Renal pelvis (tissue), 12 donors: ENCODE results near the gene POU3F1. TPM values are rescaled to one million over a fixed set of nuclear protein-coding genes. Genes with fewer than 3 reads are reported as not detected.

Experiments
- DNase-seq: peaks from one replicate; pipeline ENCODE4 v3.0.0-alpha.2; 2013
- long read RNA-seq, 16 experiments: transcript quantifications; one replicate each; lab custom pipeline, GENCODE V29; 2026
- polyA plus RNA-seq, 3 donors: library from polyadenylated mRNA; unstranded; fragments of 120-200 nt; gene quantifications; one replicate each; pipeline ENCODE4 v1.2.1, GENCODE V29; 2013; ENCODE audit not compliant: insufficient read length in 3 of 3

POU3F1 gene
- polyA plus RNA-seq, result 1 to 10 TPM in 2 of 3 donors, under 1 TPM in 1; 0.71 to 1.7 (median 1.0) TPM
- long read RNA-seq, donor 1, result 0 reads
- long read RNA-seq, donor 2, partial matches to known transcripts, result 0 of 1 reads
- long read RNA-seq, donor 2, other reads (novel, unspliced or antisense), result 0 of 1 reads
- long read RNA-seq, donor 3, partial matches to known transcripts, result 0 of 2 reads
- long read RNA-seq, donor 3, other reads (novel, unspliced or antisense), result 0 of 2 reads
- long read RNA-seq, donor 4, transcript POU3F1-201 (1 exons, 2,184 nt), result major isoform, 5 of 5 reads
- long read RNA-seq, donor 4, partial matches to known transcripts, result 0 of 5 reads
- long read RNA-seq, donor 4, other reads (novel, unspliced or antisense), result 0 of 5 reads
- long read RNA-seq, donor 5, partial matches to known transcripts, result 0 of 3 reads
- long read RNA-seq, donor 5, other reads (novel, unspliced or antisense), result 0 of 3 reads
- long read RNA-seq, donor 6, partial matches to known transcripts, result 0 of 1 reads
- long read RNA-seq, donor 6, other reads (novel, unspliced or antisense), result 0 of 1 reads
- long read RNA-seq, donor 7, partial matches to known transcripts, result 0 of 2 reads
- long read RNA-seq, donor 7, other reads (novel, unspliced or antisense), result 0 of 2 reads
- long read RNA-seq, donor 8, partial matches to known transcripts, result 0 of 1 reads
- long read RNA-seq, donor 8, other reads (novel, unspliced or antisense), result 0 of 1 reads
- long read RNA-seq, donor 9, partial matches to known transcripts, result 0 of 2 reads
- long read RNA-seq, donor 9, other reads (novel, unspliced or antisense), result 0 of 2 reads
- long read RNA-seq, donor 10, partial matches to known transcripts, result 0 of 3 reads
- long read RNA-seq, donor 10, other reads (novel, unspliced or antisense), result 0 of 3 reads
- long read RNA-seq, donor 11, partial matches to known transcripts, result 0 of 4 reads
- long read RNA-seq, donor 11, other reads (novel, unspliced or antisense), result 0 of 4 reads
- long read RNA-seq, donor 12, partial matches to known transcripts, result 0 of 3 reads
- long read RNA-seq, donor 12, other reads (novel, unspliced or antisense), result 0 of 3 reads
- long read RNA-seq, donor 13, result 0 reads
- long read RNA-seq, donor 14, result 0 reads
- long read RNA-seq, donor 15, partial matches to known transcripts, result 0 of 1 reads
- long read RNA-seq, donor 15, other reads (novel, unspliced or antisense), result 0 of 1 reads
- long read RNA-seq, donor 16, partial matches to known transcripts, result 0 of 2 reads
- long read RNA-seq, donor 16, other reads (novel, unspliced or antisense), result 0 of 2 reads

- DNase-seq, result no peak
Measured at GRCh38 chr1:38046333-38046883, at the start of gene POU3F1. TSS of gene POU3F1 (minus strand) at chr1:38046793. CDS start at chr1:38046743, 50 bp downstream.

- DNase-seq, result no peak
Measured at GRCh38 chr1:38095454-38095931, 48.9 kb upstream of the POU3F1 start.

GRCh38 chr1:38094711-38095290 is 48.2 kb upstream of the POU3F1 start:
- no peak for DNase-seq

- DNase-seq, result no peak
Measured at GRCh38 chr1:38093569-38094520, 47.3 kb upstream of the POU3F1 start.

- no peak for DNase-seq
Measured at GRCh38 chr1:38092256-38092655, 45.7 kb upstream of the POU3F1 start.

GRCh38 chr1:38090796-38091195 is 44.2 kb upstream of the POU3F1 start:
- DNase-seq, result no peak

GRCh38 chr1:38089712-38090360 is 43.2 kb upstream of the POU3F1 start:
- DNase-seq, result no peak

GRCh38 chr1:38088791-38089190 is 42.2 kb upstream of the POU3F1 start:
- no peak for DNase-seq

GRCh38 chr1:38088366-38088765 is 41.8 kb upstream of the POU3F1 start:
- DNase-seq, result no peak

GRCh38 chr1:38087676-38088075 is 41.1 kb upstream of the POU3F1 start:
- DNase-seq, result no peak

- no peak for DNase-seq
Measured at GRCh38 chr1:38085666-38086330, 39.2 kb upstream of the POU3F1 start.

- no peak for DNase-seq
Measured at GRCh38 chr1:38084700-38085099, 38.1 kb upstream of the POU3F1 start.

- DNase-seq, result no peak
Measured at GRCh38 chr1:38084113-38084512, 37.5 kb upstream of the POU3F1 start.

GRCh38 chr1:38083541-38083940 is 36.9 kb upstream of the POU3F1 start:
- no peak for DNase-seq

- no peak for DNase-seq
Measured at GRCh38 chr1:38082769-38083263, 36.2 kb upstream of the POU3F1 start.

- no peak for DNase-seq
Measured at GRCh38 chr1:38079019-38079418, 32.4 kb upstream of the POU3F1 start.

- no peak for DNase-seq
Measured at GRCh38 chr1:38077523-38078147, 31.0 kb upstream of the POU3F1 start.

GRCh38 chr1:38076455-38076854 is 29.9 kb upstream of the POU3F1 start:
- DNase-seq, result no peak
